Smooth muscle cell (in vitro differentiated cells): ENCODE data around the gene PRR5L. TPM values are rescaled to one million over a fixed set of nuclear protein-coding genes. Genes with fewer than 3 reads are reported as not detected.

Experiments used
- DNase-seq: peaks from one replicate; lab custom pipeline; 2025; ENCODE audit not compliant: unreplicated experiment; lab: John Stamatoyannopoulos, UW
- H2AFZ ChIP-seq: fragments of 200-600 bp; sonication (generic); 2 replicates; pipeline ENCODE4 v1.6.0; 2016; ENCODE audit warnings: antibody characterized with exemption, low read depth, mild to moderate bottlenecking
- H3F3A ChIP-seq: fragments of 200-600 bp; sonication (generic); 2 replicates; pipeline ENCODE4 v1.6.0; 2017; ENCODE audit warnings: antibody characterized with exemption, low read depth
- H3K27ac ChIP-seq: fragments of 200-600 bp; sonication (generic); 2 replicates; pipeline ENCODE4 v1.5.1; 2016; ENCODE audit warnings: low read depth, mild to moderate bottlenecking
- H3K27me3 ChIP-seq: fragments of 200-600 bp; sonication (generic); 2 replicates; pipeline ENCODE4 v1.6.1; 2016; ENCODE audit warnings: low read depth, mild to moderate bottlenecking
- H3K36me3 ChIP-seq: fragments of 200-600 bp; sonication (generic); 2 replicates; pipeline ENCODE4 v1.5.1; 2016; ENCODE audit warnings: low read depth
- H3K4me1 ChIP-seq: fragments of 200-600 bp; sonication (generic); 2 replicates; pipeline ENCODE4 v1.5.1; 2016; ENCODE audit warnings: low read depth
- H3K4me2 ChIP-seq: fragments of 200-600 bp; sonication (generic); 2 replicates; pipeline ENCODE4 v1.6.0; 2016; ENCODE audit warnings: mild to moderate bottlenecking
- H3K4me3 ChIP-seq: fragments of 200-600 bp; sonication (generic); 2 replicates; pipeline ENCODE4 v1.5.1; 2016; ENCODE audit warnings: mild to moderate bottlenecking
- H3K79me2 ChIP-seq: fragments of 200-600 bp; sonication (generic); 2 replicates; pipeline ENCODE4 v1.6.0; 2016; ENCODE audit warnings: low read depth, mild to moderate bottlenecking
- H3K9ac ChIP-seq: fragments of 200-600 bp; sonication (generic); 2 replicates; pipeline ENCODE4 v1.6.0; 2016; ENCODE audit warnings: low read depth
- H3K9me3 ChIP-seq: fragments of 200-600 bp; sonication (generic); replicated peaks from 2 replicates; pipeline ENCODE4 v1.5.1; 2016; ENCODE audit warnings: low read depth
- H4K20me1 ChIP-seq: fragments of 200-600 bp; sonication (generic); 2 replicates; pipeline ENCODE4 v1.6.0; 2016; ENCODE audit warnings: low read depth
- WGBS: methylation state at CpG from one replicate; pipeline ENCODE4 v1.1.7; 2016; ENCODE audit warnings: low lambda C conversion rate; 5-methylcytosine and 5-hydroxymethylcytosine counted together
- polyA plus RNA-seq: library from polyadenylated mRNA; unstranded; fragments of >200 nt; fragmentation: Nextera tagmentation; extraction: Ambion mirVana; gene quantifications from 2 replicates; pipeline ENCODE4 v1.2.1, GENCODE V29; 2016
- total RNA-seq: library from RNA; depleted of rRNA; stranded (reverse); fragments of >200 nt; gene quantifications from 2 replicates; pipeline ENCODE4 v1.2.3, GENCODE V29; 2014
- TF ChIP-seq, protein P1 (sequence below): fragments of 200-600 bp; sonication (generic); IDR thresholded peaks from 2 replicates; pipeline ENCODE4 v1.5.1; 2017; ENCODE audit warnings: borderline replicate concordance, mild to moderate bottlenecking, antibody characterized with exemption; ENCODE audit not compliant: insufficient read depth, poor library complexity, severe bottlenecking

The PRR5L gene
- total and polyA plus RNA-seq, 2 experiments from 2014 or later, result 21.4 to 41.4 TPM

DNA sequence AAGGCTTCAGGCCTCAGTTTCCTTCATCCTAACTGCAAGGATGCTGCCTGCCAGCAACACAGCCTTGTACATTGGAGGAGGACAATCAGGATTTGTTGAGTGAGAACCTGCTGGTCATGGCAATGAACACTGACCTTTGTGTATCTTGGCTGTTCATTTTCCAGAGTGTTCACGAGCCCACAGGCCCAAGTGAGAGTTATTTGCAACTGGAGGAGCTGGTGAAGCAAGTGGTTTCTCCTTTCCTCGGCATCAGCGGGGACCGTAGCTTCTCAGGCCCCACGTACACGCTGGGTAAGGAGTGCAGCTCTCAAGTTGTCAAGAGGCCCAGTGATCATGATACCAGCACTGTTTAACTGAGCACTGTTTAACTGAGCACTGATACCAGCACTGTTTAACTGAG is 155.0 kb downstream of the PRR5L start:
- DNase-seq, result no peak
- Histone ChIP-seq H3K4me2 (no peak overlapping the region), H3K9ac (no peak overlapping the region), H3K36me3 (no peaks in the 10 kb centered on the region), H3F3A (peaks cover 16% of the 10 kb centered on the region), H4K20me1 (no peaks in the 10 kb centered on the region), H3K27me3 (no peaks in the 10 kb centered on the region), H3K79me2 (no peaks in the 10 kb centered on the region), H3K27ac (no peak overlapping the region), H3K9me3 (no peaks in the 10 kb centered on the region), H3K4me1 (peaks cover 44% of the 10 kb centered on the region), H3K4me3 (no peak overlapping the region), H2AFZ (no peak overlapping the region)
- WGBS, result 97% methylated on average over 6 of the region's 6 CpGs
- TF ChIP-seq, protein P1, sequence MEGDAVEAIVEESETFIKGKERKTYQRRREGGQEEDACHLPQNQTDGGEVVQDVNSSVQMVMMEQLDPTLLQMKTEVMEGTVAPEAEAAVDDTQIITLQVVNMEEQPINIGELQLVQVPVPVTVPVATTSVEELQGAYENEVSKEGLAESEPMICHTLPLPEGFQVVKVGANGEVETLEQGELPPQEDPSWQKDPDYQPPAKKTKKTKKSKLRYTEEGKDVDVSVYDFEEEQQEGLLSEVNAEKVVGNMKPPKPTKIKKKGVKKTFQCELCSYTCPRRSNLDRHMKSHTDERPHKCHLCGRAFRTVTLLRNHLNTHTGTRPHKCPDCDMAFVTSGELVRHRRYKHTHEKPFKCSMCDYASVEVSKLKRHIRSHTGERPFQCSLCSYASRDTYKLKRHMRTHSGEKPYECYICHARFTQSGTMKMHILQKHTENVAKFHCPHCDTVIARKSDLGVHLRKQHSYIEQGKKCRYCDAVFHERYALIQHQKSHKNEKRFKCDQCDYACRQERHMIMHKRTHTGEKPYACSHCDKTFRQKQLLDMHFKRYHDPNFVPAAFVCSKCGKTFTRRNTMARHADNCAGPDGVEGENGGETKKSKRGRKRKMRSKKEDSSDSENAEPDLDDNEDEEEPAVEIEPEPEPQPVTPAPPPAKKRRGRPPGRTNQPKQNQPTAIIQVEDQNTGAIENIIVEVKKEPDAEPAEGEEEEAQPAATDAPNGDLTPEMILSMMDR, result no peak

DNA sequence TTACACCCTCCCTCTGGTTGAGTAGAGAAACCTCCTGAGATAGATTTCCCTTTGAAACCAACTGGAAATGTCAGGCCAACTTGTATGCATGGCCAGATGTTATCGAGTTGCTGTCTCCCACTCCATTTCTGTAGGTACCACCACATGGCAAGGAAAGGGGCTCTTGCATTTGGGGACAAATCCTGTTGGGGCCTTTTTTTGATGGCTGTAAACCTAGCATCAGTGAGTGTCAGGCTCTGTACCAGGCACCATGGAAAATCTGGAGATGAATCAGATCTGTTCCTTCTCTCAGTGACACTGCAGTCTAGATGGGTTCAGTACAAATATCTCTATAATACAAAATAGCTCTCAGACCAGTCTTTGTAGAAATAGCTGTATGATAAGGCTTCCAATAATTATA is 155.6 kb downstream of the PRR5L start:
- Histone ChIP-seq H3K27ac (no peak overlapping the region), H2AFZ (no peak overlapping the region), H3K36me3 (no peaks in the 10 kb centered on the region), H3K4me2 (no peak overlapping the region), H3K4me3 (no peak overlapping the region), H3K79me2 (no peaks in the 10 kb centered on the region), H3K4me1 (peaks cover 50% of the 10 kb centered on the region), H4K20me1 (no peaks in the 10 kb centered on the region), H3F3A (peaks cover 22% of the 10 kb centered on the region), H3K27me3 (no peaks in the 10 kb centered on the region), H3K9me3 (no peaks in the 10 kb centered on the region), H3K9ac (no peak overlapping the region)
- TF ChIP-seq, protein P1, result no peak
- WGBS, result 44% methylated on average over 1 of the region's 1 CpG
- no peak for DNase-seq

GRCh38 chr11:36452236-36452940 is 156.3 kb downstream of the PRR5L start:
- WGBS, result 72% methylated on average over 5 of the region's 5 CpGs
- Histone ChIP-seq H3K27ac (peak overlapping the region; percentile 99), H3K79me2 (no peaks in the 10 kb centered on the region), H3K4me3 (no peak overlapping the region), H4K20me1 (no peaks in the 10 kb centered on the region), H3K27me3 (no peaks in the 10 kb centered on the region), H3K4me2 (peak overlapping the region; percentile 52), H3K9ac (no peak overlapping the region), H2AFZ (no peak overlapping the region), H3K9me3 (no peaks in the 10 kb centered on the region), H3K4me1 (peaks cover 53% of the 10 kb centered on the region), H3K36me3 (no peaks in the 10 kb centered on the region), H3F3A (peaks cover 27% of the 10 kb centered on the region)
- DNase-seq, result no peak
- TF ChIP-seq, protein P1, result no peak

- 4% methylated on average over 1 of the region's 1 CpG for WGBS
- Histone ChIP-seq H3K27me3 (no peaks in the 10 kb centered on the region), H3K4me1 (peaks cover 53% of the 10 kb centered on the region), H2AFZ (no peak overlapping the region), H3K9me3 (no peaks in the 10 kb centered on the region), H4K20me1 (no peaks in the 10 kb centered on the region), H3K9ac (no peak overlapping the region), H3F3A (peaks cover 27% of the 10 kb centered on the region), H3K4me3 (no peak overlapping the region), H3K79me2 (no peaks in the 10 kb centered on the region), H3K4me2 (peak overlapping the region; percentile 52), H3K36me3 (no peaks in the 10 kb centered on the region), H3K27ac (peak overlapping the region; percentile 99)
- TF ChIP-seq, protein P1, result no peak
- DNase-seq, result no peak
These were observed 156.9 kb downstream of the PRR5L start for GRCh38 chr11:36452961-36453360.
